DND-41 (cell line): ENCODE measurements around the gene CCL27.

Experiments used
- EZH2 ChIP-seq: IDR thresholded peaks from 3 replicates; pipeline ENCODE4 v1.6.1; 2012; ENCODE audit warnings: borderline replicate concordance, low read depth, mild to moderate bottlenecking, moderate library complexity, low read length, inconsistent platforms; ENCODE audit not compliant: severe bottlenecking
- TF ChIP-seq, protein P1 (sequence below): IDR thresholded peaks from 2 replicates; pipeline ENCODE4 v1.5.1; 2012; ENCODE audit warnings: borderline replicate concordance, low read length, moderate library complexity, mild to moderate bottlenecking; ENCODE audit not compliant: poor library complexity, severe bottlenecking; ENCODE audit errors: extremely low read depth

- TF ChIP-seq, protein P1, sequence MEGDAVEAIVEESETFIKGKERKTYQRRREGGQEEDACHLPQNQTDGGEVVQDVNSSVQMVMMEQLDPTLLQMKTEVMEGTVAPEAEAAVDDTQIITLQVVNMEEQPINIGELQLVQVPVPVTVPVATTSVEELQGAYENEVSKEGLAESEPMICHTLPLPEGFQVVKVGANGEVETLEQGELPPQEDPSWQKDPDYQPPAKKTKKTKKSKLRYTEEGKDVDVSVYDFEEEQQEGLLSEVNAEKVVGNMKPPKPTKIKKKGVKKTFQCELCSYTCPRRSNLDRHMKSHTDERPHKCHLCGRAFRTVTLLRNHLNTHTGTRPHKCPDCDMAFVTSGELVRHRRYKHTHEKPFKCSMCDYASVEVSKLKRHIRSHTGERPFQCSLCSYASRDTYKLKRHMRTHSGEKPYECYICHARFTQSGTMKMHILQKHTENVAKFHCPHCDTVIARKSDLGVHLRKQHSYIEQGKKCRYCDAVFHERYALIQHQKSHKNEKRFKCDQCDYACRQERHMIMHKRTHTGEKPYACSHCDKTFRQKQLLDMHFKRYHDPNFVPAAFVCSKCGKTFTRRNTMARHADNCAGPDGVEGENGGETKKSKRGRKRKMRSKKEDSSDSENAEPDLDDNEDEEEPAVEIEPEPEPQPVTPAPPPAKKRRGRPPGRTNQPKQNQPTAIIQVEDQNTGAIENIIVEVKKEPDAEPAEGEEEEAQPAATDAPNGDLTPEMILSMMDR: no peak
- no peak for TF ChIP-seq EZH2
Observed at GRCh38 chr9:34691936-34692315, 29.5 kb upstream of the CCL27 start.
